CD4-positive, alpha-beta T cell (primary cell): ENCODE measurements around the gene COPG1. TPM values are rescaled to one million over a fixed set of nuclear protein-coding genes. Genes with fewer than 3 reads are reported as not detected.

ENCODE experiments used
- ATAC-seq: fragments of 200-7000 bp; cut with Tn5 transposase; one replicate; pipeline ENCODE4 v1.10.0; 2022; ENCODE audit warnings: mild to moderate bottlenecking; ENCODE audit not compliant: poor library complexity
- CTCF ChIA-PET: fragments of 350-600 bp; sonication (Branson Sonifier 250); formaldehyde crosslinking; loops from one replicate; lab custom pipeline; 2021; ENCODE audit warnings: antibody characterized with exemption, inconsistent platforms; lab: Charles Lee
- POLR2A ChIA-PET: fragments of 350-600 bp; sonication (Branson Sonifier 250); formaldehyde crosslinking; loops from one replicate; lab custom pipeline; 2021; ENCODE audit warnings: antibody characterized with exemption, inconsistent platforms; lab: Charles Lee
- DNase-seq, 14 experiments: peaks; one replicate each; pipeline ENCODE4 v3.0.0-alpha.2; 2013 to 2020; ENCODE audit warnings: mixed read lengths in 2 of 14
- H3K27ac ChIP-seq, 2 donors: one replicate each; pipeline versions ENCODE4 v1.5.1 to v1.7.0; 2013; ENCODE audit warnings: low read length in 2 of 2, low read depth in 1 of 2, mild to moderate bottlenecking in 1 of 2
- H3K27me3 ChIP-seq, 2 experiments: 1 replicate in 1 of 2; 2 replicates in 1 of 2; pipeline versions ENCODE4 v1.6.1 to v1.7.0; 2013; ENCODE audit warnings: low read length in 2 of 2, control low read depth in 1 of 2, mild to moderate bottlenecking in 1 of 2, moderate library complexity in 1 of 2; ENCODE audit not compliant: insufficient read depth in 2 of 2, control insufficient read depth in 1 of 2
- H3K36me3 ChIP-seq: one replicate; pipeline ENCODE4 v1.6.1; 2013; ENCODE audit warnings: low read length, control low read depth; ENCODE audit not compliant: insufficient read depth
- H3K4me1 ChIP-seq: one replicate; pipeline ENCODE4 v1.6.1; 2013; ENCODE audit warnings: low read length, control low read depth; ENCODE audit not compliant: insufficient read depth
- H3K4me3 ChIP-seq: one replicate; pipeline ENCODE4 v1.5.1; 2013; ENCODE audit warnings: mild to moderate bottlenecking, low read length, moderate library complexity
- H3K9me3 ChIP-seq, 2 experiments: 1 replicate in 1 of 2; 2 replicates in 1 of 2; pipeline versions ENCODE4 v1.6.1 to v1.7.0; 2013; ENCODE audit warnings: low read length in 2 of 2, mild to moderate bottlenecking in 2 of 2, control low read depth in 1 of 2, moderate library complexity in 1 of 2; ENCODE audit not compliant: control insufficient read depth in 1 of 2, insufficient read depth in 1 of 2
- H3K27ac Mint-ChIP-seq: one replicate; pipeline ENCODE4 v1.8.0; 2020; ENCODE audit warnings: mixed read lengths
- H3K27me3 Mint-ChIP-seq: one replicate; pipeline ENCODE4 v1.8.0; 2021; ENCODE audit warnings: mixed read lengths
- H3K36me3 Mint-ChIP-seq: one replicate; pipeline ENCODE4 v1.8.0; 2021; ENCODE audit warnings: low read depth, mixed read lengths
- H3K4me1 Mint-ChIP-seq: one replicate; pipeline ENCODE4 v1.8.0; 2021; ENCODE audit warnings: low read depth, mixed read lengths
- H3K4me3 Mint-ChIP-seq: one replicate; pipeline ENCODE4 v1.8.0; 2020; ENCODE audit warnings: mild to moderate bottlenecking, mixed read lengths
- H3K9me3 Mint-ChIP-seq: one replicate; pipeline ENCODE4 v1.8.0; 2020; ENCODE audit warnings: mixed read lengths
- CTCF ChIP-seq: fragments of 200-600 bp; IDR thresholded peaks from one replicate; pipeline ENCODE4 v1.8.0; 2022; ENCODE audit warnings: antibody characterized with exemption, mild to moderate bottlenecking
- intact Hi-C, 2 experiments: fragments of 100-400 bp; cut with DNase I in 1 of 2; cut with micrococcal nuclease in 1 of 2; formaldehyde crosslinking; loops; one replicate each; pipeline versions ENCODE4 v1.15.1 to v1.9.0; 2023 to 2025; cut with DNase I, micrococcal nuclease
- total RNA-seq, 174 experiments: library from RNA in 2 of 174; stranded (reverse) in 2 of 174; gene quantifications; one replicate each; pipeline ENCODE4 v1.2.3 and lab custom pipeline; 2021 to 2026

COPG1 gene
- total RNA-seq, 2 experiments from 2014 or later: 77.7 to 79.3 TPM

GRCh38 chr3:129207479-129207878 lies 41.9 kb upstream of the COPG1 start:
- Histone ChIP-seq H3K36me3 (no peaks in the 10 kb centered on the region), H3K27ac (no peak overlapping the region), H3K4me1 (no peaks in the 10 kb centered on the region), H3K4me3 (no peak overlapping the region), H3K27me3 (no peaks in the 10 kb centered on the region), H3K9me3 (no peaks in the 10 kb centered on the region)
- ATAC-seq (no peak), DNase-seq (no peak)
- Mint-ChIP-seq H3K4me3 (no peak overlapping the region), H3K36me3 (no peaks in the 10 kb centered on the region), H3K4me1 (no peaks in the 10 kb centered on the region), H3K27ac (no peak overlapping the region), H3K9me3 (no peaks in the 10 kb centered on the region), H3K27me3 (no peaks in the 10 kb centered on the region)
- no peak for TF ChIP-seq CTCF
- CTCF ChIA-PET: no interaction called here
- intact Hi-C loops: no loop called here
- POLR2A ChIA-PET: no interaction called here

GRCh38 chr3:129211345-129211744 lies 38.1 kb upstream of the COPG1 start:
- ChIA-PET POLR2A (no interaction called here), CTCF (no interaction called here)
- intact Hi-C loops: no loop called here
- Histone ChIP-seq H3K9me3 (no peaks in the 10 kb centered on the region), H3K27me3 (no peaks in the 10 kb centered on the region), H3K36me3 (no peaks in the 10 kb centered on the region), H3K4me3 (no peak overlapping the region), H3K27ac (no peak overlapping the region), H3K4me1 (no peaks in the 10 kb centered on the region)
- DNase-seq (no peak), ATAC-seq (no peak)
- H3K27me3 Mint-ChIP-seq: no peaks in the 10 kb centered on the region
- no peak overlapping the region for H3K27ac Mint-ChIP-seq
- H3K4me3 Mint-ChIP-seq: no peak overlapping the region
- no peak for TF ChIP-seq CTCF
- H3K9me3 Mint-ChIP-seq: no peaks in the 10 kb centered on the region
- no peaks in the 10 kb centered on the region for H3K4me1 Mint-ChIP-seq
- H3K36me3 Mint-ChIP-seq: no peaks in the 10 kb centered on the region

GRCh38 chr3:129211772-129212171 lies 37.6 kb upstream of the COPG1 start:
- no peaks in the 10 kb centered on the region for H3K4me1 Mint-ChIP-seq
- CTCF ChIA-PET: no interaction called here
- no peaks in the 10 kb centered on the region for H3K27me3 Mint-ChIP-seq

More at GRCh38 chr3:129211772-129212171, 37.6 kb upstream of the COPG1 start:
- no peaks in the 10 kb centered on the region for H3K27me3 ChIP-seq
- no peak overlapping the region for H3K4me3 Mint-ChIP-seq
- no peak for TF ChIP-seq CTCF
- H3K27ac ChIP-seq: no peak overlapping the region
- H3K36me3 Mint-ChIP-seq: no peaks in the 10 kb centered on the region
- H3K9me3 ChIP-seq: no peaks in the 10 kb centered on the region
- H3K4me1 ChIP-seq: no peaks in the 10 kb centered on the region
- DNase-seq (peak in 1 of 14 experiments; percentile 41), ATAC-seq (no peak)
- intact Hi-C loops: no loop called here
- H3K9me3 Mint-ChIP-seq: no peaks in the 10 kb centered on the region
- no peak overlapping the region for H3K4me3 ChIP-seq
- POLR2A ChIA-PET: no interaction called here
- no peak overlapping the region for H3K27ac Mint-ChIP-seq
- H3K36me3 ChIP-seq: no peaks in the 10 kb centered on the region
